ENCODE results near the gene COX20.

DNA sequence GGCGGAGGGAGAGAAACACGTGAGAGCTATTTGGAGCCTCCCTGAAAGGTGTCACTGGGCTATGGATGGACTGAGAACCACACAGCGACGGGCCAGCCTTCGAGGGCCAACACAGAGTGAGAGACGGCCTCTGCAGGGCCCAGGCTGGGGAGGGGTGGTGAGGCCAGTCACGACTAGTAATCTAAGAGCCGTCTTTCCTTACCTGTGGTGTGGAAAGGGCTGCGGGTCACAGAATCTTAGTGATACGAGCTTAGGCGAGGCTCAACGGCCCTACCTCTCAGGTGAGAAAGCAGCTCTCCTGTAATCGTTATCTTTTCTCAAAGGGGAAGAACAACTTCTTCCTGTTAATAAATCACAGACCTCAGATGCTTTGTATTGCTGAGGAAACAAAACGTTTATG, 33.4 kb upstream of the COX20 start:
- TF ChIP-seq HDAC6 (IDR thresholded peaks at IDR 0.05; ENCODE audit: low read depth, low read length) (no peak), POLR2AphosphoS5 (IDR thresholded peaks at IDR 0.05; ENCODE audit: low read depth, low read length) (no peak), TAF7 (optimal IDR thresholded peaks at IDR 0.05; ENCODE audit: borderline replicate concordance, low read depth, low read length) (no peak), EZH2 (IDR thresholded peaks at IDR 0.05; ENCODE audit: low read depth, low read length, severe bottlenecking) (no peak), POLR2A (IDR thresholded peaks at IDR 0.05; ENCODE audit: control extremely low read depth in 1 of 2, low read depth in 2 of 2, low read length in 2 of 2) (no peak), GABPA (IDR thresholded peaks at IDR 0.05; ENCODE audit: borderline replicate concordance, insufficient read depth, low read length) (no peak), CHD2 (IDR thresholded peaks at IDR 0.05; ENCODE audit: low read length) (no peak), TCF12 (IDR thresholded peaks at IDR 0.05; ENCODE audit: low read depth, low read length) (no peak)
- TF ChIP-seq, protein P1, sequence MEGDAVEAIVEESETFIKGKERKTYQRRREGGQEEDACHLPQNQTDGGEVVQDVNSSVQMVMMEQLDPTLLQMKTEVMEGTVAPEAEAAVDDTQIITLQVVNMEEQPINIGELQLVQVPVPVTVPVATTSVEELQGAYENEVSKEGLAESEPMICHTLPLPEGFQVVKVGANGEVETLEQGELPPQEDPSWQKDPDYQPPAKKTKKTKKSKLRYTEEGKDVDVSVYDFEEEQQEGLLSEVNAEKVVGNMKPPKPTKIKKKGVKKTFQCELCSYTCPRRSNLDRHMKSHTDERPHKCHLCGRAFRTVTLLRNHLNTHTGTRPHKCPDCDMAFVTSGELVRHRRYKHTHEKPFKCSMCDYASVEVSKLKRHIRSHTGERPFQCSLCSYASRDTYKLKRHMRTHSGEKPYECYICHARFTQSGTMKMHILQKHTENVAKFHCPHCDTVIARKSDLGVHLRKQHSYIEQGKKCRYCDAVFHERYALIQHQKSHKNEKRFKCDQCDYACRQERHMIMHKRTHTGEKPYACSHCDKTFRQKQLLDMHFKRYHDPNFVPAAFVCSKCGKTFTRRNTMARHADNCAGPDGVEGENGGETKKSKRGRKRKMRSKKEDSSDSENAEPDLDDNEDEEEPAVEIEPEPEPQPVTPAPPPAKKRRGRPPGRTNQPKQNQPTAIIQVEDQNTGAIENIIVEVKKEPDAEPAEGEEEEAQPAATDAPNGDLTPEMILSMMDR (IDR thresholded peaks at IDR 0.05; ENCODE audit: control extremely low read depth in 1 of 3, insufficient read depth in 1 of 3, low read depth in 1 of 3, low read length in 3 of 3), result no peak
- TF ChIP-seq, protein P2, sequence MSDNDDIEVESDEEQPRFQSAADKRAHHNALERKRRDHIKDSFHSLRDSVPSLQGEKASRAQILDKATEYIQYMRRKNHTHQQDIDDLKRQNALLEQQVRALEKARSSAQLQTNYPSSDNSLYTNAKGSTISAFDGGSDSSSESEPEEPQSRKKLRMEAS (IDR thresholded peaks at IDR 0.05), result no peak

Data from H1 (cell line).